ENCODE data around the gene FGF2.
"Not testable (repeated sequence)": the region's sequence is repeated elsewhere in the genome, so short reads cannot be mapped to it uniquely, and the experiment has no call there.

Gene FGF2

GRCh38 chr4:122784261-122784660, 42.4 kb upstream of the FGF2 start:
- Histone ChIP-seq H3K27ac (no peak overlapping the region), H3K9me3 (no peaks in the 10 kb centered on the region), H3K4me3 (no peak overlapping the region), H3K36me3 (no peaks in the 10 kb centered on the region), H3K4me1 (peaks cover 0 to 17% (median 13%) of the 10 kb centered on the region in 4 donors), H3K27me3 (no peaks in the 10 kb centered on the region)
- intact Hi-C loops (cut with DNase I; ENCODE audit: low total_unique reads) = no loop called here
- DNase-seq = no peak
- no peak for TF ChIP-seq CTCF (IDR thresholded peaks at IDR 0.05)

GRCh38 chr4:122785099-122785498, 41.5 kb upstream of the FGF2 start:
- Histone ChIP-seq H3K27ac (no peak overlapping the region), H3K27me3 (no peaks in the 10 kb centered on the region), H3K4me3 (no peak overlapping the region), H3K9me3 (no peaks in the 10 kb centered on the region), H3K4me1 (peaks cover 0 to 17% (median 13%) of the 10 kb centered on the region in 4 donors), H3K36me3 (no peaks in the 10 kb centered on the region)
- TF ChIP-seq CTCF (IDR thresholded peaks at IDR 0.05) = no peak
- no peak for DNase-seq
- intact Hi-C loops (cut with DNase I; ENCODE audit: low total_unique reads) = no loop called here

- H3K36me3 ChIP-seq = not testable (repeated sequence)
Observed at GRCh38 chr4:122786296-122786695, 40.3 kb upstream of the FGF2 start.

GRCh38 chr4:122786920-122787319, 39.7 kb upstream of the FGF2 start:
- H3K27me3 ChIP-seq; H3K4me3 ChIP-seq; H3K36me3 ChIP-seq; H3K27ac ChIP-seq; DNase-seq; H3K9me3 ChIP-seq; intact Hi-C loops (cut with DNase I; ENCODE audit: low total_unique reads): not testable (repeated sequence)
- peaks cover 0 to 17% (median 13%) of the 10 kb centered on the region in 4 donors for H3K4me1 ChIP-seq

More at GRCh38 chr4:122786296-122786695, 40.3 kb upstream of the FGF2 start:
- H3K27me3 ChIP-seq; DNase-seq; intact Hi-C loops (cut with DNase I; ENCODE audit: low total_unique reads); H3K4me3 ChIP-seq; H3K27ac ChIP-seq; H3K9me3 ChIP-seq: not testable (repeated sequence)
- peaks cover 0 to 17% (median 13%) of the 10 kb centered on the region in 4 donors for H3K4me1 ChIP-seq

GRCh38 chr4:122787940-122788339, 38.7 kb upstream of the FGF2 start:
- Histone ChIP-seq H3K27ac (no peak overlapping the region), H3K27me3 (no peaks in the 10 kb centered on the region), H3K4me1 (peaks cover 0 to 14% (median 12%) of the 10 kb centered on the region in 4 donors), H3K36me3 (no peaks in the 10 kb centered on the region), H3K9me3 (no peaks in the 10 kb centered on the region), H3K4me3 (no peak overlapping the region)
- no peak for TF ChIP-seq CTCF (IDR thresholded peaks at IDR 0.05)
- intact Hi-C loops (cut with DNase I; ENCODE audit: low total_unique reads) = no loop called here
- no peak for DNase-seq

- H3K4me3 ChIP-seq = no peak overlapping the region
- intact Hi-C loops (cut with DNase I; ENCODE audit: low total_unique reads) = no loop called here
- no peaks in the 10 kb centered on the region for H3K9me3 ChIP-seq
- H3K4me1 ChIP-seq = peaks cover 0 to 5% (median 3%) of the 10 kb centered on the region in 4 donors
- H3K27ac ChIP-seq = no peak overlapping the region
- no peak for DNase-seq
- no peaks in the 10 kb centered on the region for H3K36me3 ChIP-seq
- TF ChIP-seq CTCF (IDR thresholded peaks at IDR 0.05) = no peak
- H3K27me3 ChIP-seq = no peaks in the 10 kb centered on the region
Observed at GRCh38 chr4:122788935-122789334, 37.7 kb upstream of the FGF2 start.

GRCh38 chr4:122793811-122794210, 32.8 kb upstream of the FGF2 start:
- H3K27ac ChIP-seq = no peak overlapping the region
- H3K4me3 ChIP-seq = no peak overlapping the region
- intact Hi-C loops (cut with DNase I; ENCODE audit: low total_unique reads) = no loop called here
- H3K36me3 ChIP-seq = no peaks in the 10 kb centered on the region
- TF ChIP-seq CTCF (IDR thresholded peaks at IDR 0.05) = no peak
- peaks cover 0 to 20% (median 7%) of the 10 kb centered on the region in 4 donors for H3K4me1 ChIP-seq
- DNase-seq = no peak
- H3K9me3 ChIP-seq = no peaks in the 10 kb centered on the region
- H3K27me3 ChIP-seq = no peaks in the 10 kb centered on the region
